HepG2 (cell line): ENCODE results near the gene ZMYND10. TPM values are rescaled to one million over a fixed set of nuclear protein-coding genes. Genes with fewer than 3 reads are reported as not detected.

Experiments
- BRD4 ChIP-seq: sonication (generic); formaldehyde crosslinking; IDR thresholded peaks from 2 replicates; pipeline ENCODE4 v1.4.0; 2020; ENCODE audit warnings: missing genetic modification reagents
- KDM5A ChIP-seq: fragments of 200-600 bp; sonication (generic); IDR thresholded peaks from 2 replicates; pipeline ENCODE4 v1.7.0; 2018; ENCODE audit warnings: antibody characterized with exemption, mild to moderate bottlenecking, low read length, borderline replicate concordance
- MIXL1 ChIP-seq: IDR thresholded peaks from 2 replicates; pipeline ENCODE4 v1.6.1; 2016
- MTERF4 ChIP-seq: sonication (generic); formaldehyde crosslinking; IDR thresholded peaks from 2 replicates; pipeline ENCODE4 v1.8.0; 2023; ENCODE audit warnings: mild to moderate bottlenecking, missing genetic modification reagents
- NFE2 ChIP-seq: sonication (generic); formaldehyde crosslinking; IDR thresholded peaks from 2 replicates; pipeline ENCODE4 v1.4.0; 2020; ENCODE audit warnings: missing genetic modification reagents
- PAXIP1 ChIP-seq: sonication (generic); formaldehyde crosslinking; conservative IDR thresholded peaks from 2 replicates; pipeline ENCODE4 v1.4.0; 2020; ENCODE audit warnings: mild to moderate bottlenecking, missing genetic modification reagents, moderate library complexity
- POLR2AphosphoS5 ChIP-seq: IDR thresholded peaks from 2 replicates; pipeline ENCODE4 v1.6.1; 2012; ENCODE audit warnings: low read depth, low read length
- RBFOX2 ChIP-seq: fragments of 200-400 bp; formaldehyde crosslinking; IDR thresholded peaks from 2 replicates; pipeline ENCODE4 v1.6.1; 2017; ENCODE audit warnings: low read depth, mild to moderate bottlenecking, low read length
- RBM22 ChIP-seq: fragments of 200-400 bp; formaldehyde crosslinking; optimal IDR thresholded peaks from 2 replicates; pipeline ENCODE3; 2017; ENCODE audit warnings: mild to moderate bottlenecking, low read length, moderate library complexity
- SALL1 ChIP-seq: sonication (generic); formaldehyde crosslinking; IDR thresholded peaks from 2 replicates; pipeline ENCODE4 v1.8.0; 2022; ENCODE audit warnings: mild to moderate bottlenecking, missing genetic modification reagents
- SALL2 ChIP-seq: sonication (generic); formaldehyde crosslinking; IDR thresholded peaks from 2 replicates; pipeline ENCODE4 v1.8.1; 2023; ENCODE audit warnings: mild to moderate bottlenecking, missing genetic modification reagents, inconsistent platforms
- SNAPC2 ChIP-seq: sonication (generic); formaldehyde crosslinking; IDR thresholded peaks from 2 replicates; pipeline ENCODE4 v1.8.1; 2022; ENCODE audit warnings: mild to moderate bottlenecking, missing genetic modification reagents
- TFE3 ChIP-seq: IDR thresholded peaks from 2 replicates; pipeline ENCODE4 v1.6.1; 2016
- TIGD3 ChIP-seq: sonication (generic); formaldehyde crosslinking; IDR thresholded peaks from 2 replicates; pipeline ENCODE4 v1.5.1; 2020; ENCODE audit warnings: mild to moderate bottlenecking, missing genetic modification reagents, borderline replicate concordance
- ZFP91 ChIP-seq: sonication (generic); formaldehyde crosslinking; IDR thresholded peaks from 2 replicates; pipeline ENCODE4 v1.9.0; 2022; ENCODE audit warnings: missing genetic modification reagents, mild to moderate bottlenecking, borderline replicate concordance
- ZFYVE20 ChIP-seq: sonication (generic); formaldehyde crosslinking; IDR thresholded peaks from 2 replicates; pipeline ENCODE4 v1.8.0; 2023; ENCODE audit warnings: low read depth, mild to moderate bottlenecking, moderate library complexity, missing genetic modification reagents, borderline replicate concordance
- ZNF292 ChIP-seq: sonication (generic); formaldehyde crosslinking; IDR thresholded peaks from 2 replicates; pipeline ENCODE4 v1.8.1; 2022; ENCODE audit warnings: mild to moderate bottlenecking, low read depth, missing genetic modification reagents, borderline replicate concordance
- ZNF383 ChIP-seq: sonication (generic); formaldehyde crosslinking; IDR thresholded peaks from 2 replicates; pipeline ENCODE4 v1.4.0; 2020; ENCODE audit warnings: missing genetic modification reagents, mild to moderate bottlenecking, borderline replicate concordance
- ZNF441 ChIP-seq: sonication (generic); formaldehyde crosslinking; IDR thresholded peaks from 2 replicates; pipeline ENCODE4 v1.7.0; 2021; ENCODE audit warnings: missing genetic modification reagents, borderline replicate concordance
- ZNF883 ChIP-seq: sonication (generic); formaldehyde crosslinking; IDR thresholded peaks from 2 replicates; pipeline ENCODE4 v1.5.1; 2020; ENCODE audit warnings: mild to moderate bottlenecking, missing genetic modification reagents; ENCODE audit errors: not compliant biosample characterization
- ZSCAN12 ChIP-seq: sonication (generic); formaldehyde crosslinking; IDR thresholded peaks from 2 replicates; pipeline ENCODE4 v1.9.0; 2021; ENCODE audit warnings: mild to moderate bottlenecking, missing genetic modification reagents
- polyA plus RNA-seq, 8 experiments: library from polyadenylated mRNA; depleted of rRNA in 3 of 8; stranded (reverse) in 7 of 8; unstranded in 1 of 8; fragments of >200 nt; fragmentation: Illumina TruSeq in 4 of 8; extraction: Trizol in 4 of 8; gene quantifications; 2 replicates each; pipeline versions ENCODE4 v1.2.1 to v1.2.3, GENCODE V29; 2011 to 2016; ENCODE audit warnings: low read depth in 4 of 8, missing spikeins in 1 of 8, mixed read lengths in 1 of 8; ENCODE audit not compliant: insufficient read depth in 1 of 8
- total RNA-seq, 5 experiments: library from RNA; depleted of rRNA; stranded (reverse); fragments of >200 nt; fragmentation: Illumina TruSeq; extraction: Trizol; gene quantifications; 2 replicates each; pipeline ENCODE4 v1.2.3, GENCODE V29; 2016; ENCODE audit warnings: low read depth in 1 of 5

The ZMYND10 gene
- total and polyA plus RNA-seq, 2 of the 13 experiments (the other 11 are each of a cell fraction or from before 2014, with no cell fraction given) = 0.60 to 0.74 TPM

GRCh38 chr3:50299929-50300680 lies 45.4 kb downstream of the ZMYND10 start (continued):
- TF ChIP-seq ZNF292 (CRISPR knock-in tag) (no peak), RBM22 (peak; percentile 28), SNAPC2 (CRISPR knock-in tag) (no peak), ZSCAN12 (CRISPR knock-in tag) (no peak), MIXL1 (no peak), RBFOX2 (peak; percentile 30; the same call in 1 of the 2 replicates), NFE2 (CRISPR knock-in tag) (no peak), TIGD3 (no peak), ZNF441 (CRISPR knock-in tag) (no peak), MTERF4 (CRISPR knock-in tag) (no peak), ZNF383 (CRISPR knock-in tag) (no peak), TFE3 (no peak), BRD4 (CRISPR knock-in tag) (no peak), PAXIP1 (CRISPR knock-in tag) (no peak), SALL2 (CRISPR knock-in tag) (no peak), KDM5A (0 out of 2 replicates have a peak, but pooled peaks have one; percentile 0), SALL1 (CRISPR knock-in tag) (peak; percentile 27; the same call in 1 of the 2 replicates), POLR2AphosphoS5 (no peak), ZFP91 (CRISPR knock-in tag) (no peak), ZFYVE20 (CRISPR knock-in tag) (no peak), ZNF883 (CRISPR knock-in tag) (peak; percentile 53)
